Stimulated activated CD4-positive, alpha-beta T cell treated with anti-CD3 and anti-CD28 coated beads, Interleukin-15, amount 100 ng/mL, for 48 hours (primary cell): ENCODE results near the gene CACNG3.
"Not testable (repeated sequence)": the region's sequence is repeated elsewhere in the genome, so short reads cannot be mapped to it uniquely, and the experiment has no call there.

Experiments
- DNase-seq, 2 donors: peaks; one replicate each; pipeline ENCODE4 v3.0.0-alpha.2; 2020; ENCODE audit warnings: low read depth in 2 of 2

CACNG3 gene

DNA sequence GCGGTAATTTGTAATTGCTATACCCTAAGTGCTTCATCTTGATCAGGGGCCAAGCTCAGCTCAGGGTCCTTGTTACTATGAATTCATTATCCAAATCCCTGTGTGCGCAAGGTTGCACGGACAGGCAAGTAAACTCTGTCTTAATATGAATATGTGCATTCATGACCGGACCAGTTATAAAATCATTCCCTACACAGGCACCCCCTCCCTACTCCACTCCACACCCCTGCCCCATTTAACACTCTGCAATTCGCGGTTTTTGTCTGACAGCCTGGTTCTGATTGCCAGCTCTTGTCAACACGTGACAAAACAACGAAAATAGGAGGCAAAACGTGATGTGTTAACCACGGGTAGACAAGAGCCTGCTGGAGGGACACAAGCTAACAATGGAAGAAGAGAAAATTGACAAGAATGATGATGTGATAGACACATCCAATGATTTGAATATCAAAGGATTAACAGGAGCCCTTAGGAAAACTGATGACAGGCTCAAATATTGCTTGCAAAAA is 76.5 kb downstream of the CACNG3 start:
- no peak for DNase-seq

DNA sequence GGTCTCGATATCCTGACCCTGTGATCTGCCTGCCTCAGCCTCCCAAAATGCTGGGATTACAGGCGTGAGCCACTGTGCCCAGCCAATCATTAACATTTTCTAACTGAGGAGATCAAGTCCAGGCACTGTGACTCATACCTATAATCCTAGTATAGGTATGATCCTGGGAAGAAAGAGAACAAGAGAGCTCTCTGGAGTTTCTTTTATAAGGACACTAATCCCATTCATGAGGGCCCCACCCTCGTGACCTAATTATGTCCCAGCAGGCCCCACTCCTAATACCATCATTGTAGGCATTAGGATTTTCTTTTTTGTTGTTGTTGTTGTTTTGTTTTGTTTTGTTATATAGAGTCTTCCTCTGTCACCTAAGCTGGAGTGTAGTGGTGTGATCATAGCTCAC is 80.4 kb downstream of the CACNG3 start:
- DNase-seq, result no peak

DNA sequence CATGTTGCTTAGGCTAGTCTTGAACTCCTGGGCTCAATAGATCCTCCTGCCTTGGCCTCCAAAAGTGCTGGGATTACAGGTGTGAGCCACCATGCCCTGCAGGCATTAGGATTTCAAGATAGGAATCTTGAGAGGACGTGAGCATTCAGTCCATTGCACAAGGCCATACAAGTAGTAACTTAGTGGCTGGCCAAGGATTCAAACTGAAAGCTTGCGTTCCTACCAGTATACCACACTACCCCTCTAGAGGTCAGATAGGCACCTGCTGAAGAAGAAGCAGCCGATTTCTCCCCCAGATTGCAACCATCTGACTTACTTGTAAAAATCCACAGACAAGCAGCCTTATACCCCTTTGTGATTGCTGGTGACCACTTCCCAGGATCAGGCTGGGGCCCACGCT is 80.9 kb downstream of the CACNG3 start:
- DNase-seq, result no peak

DNA sequence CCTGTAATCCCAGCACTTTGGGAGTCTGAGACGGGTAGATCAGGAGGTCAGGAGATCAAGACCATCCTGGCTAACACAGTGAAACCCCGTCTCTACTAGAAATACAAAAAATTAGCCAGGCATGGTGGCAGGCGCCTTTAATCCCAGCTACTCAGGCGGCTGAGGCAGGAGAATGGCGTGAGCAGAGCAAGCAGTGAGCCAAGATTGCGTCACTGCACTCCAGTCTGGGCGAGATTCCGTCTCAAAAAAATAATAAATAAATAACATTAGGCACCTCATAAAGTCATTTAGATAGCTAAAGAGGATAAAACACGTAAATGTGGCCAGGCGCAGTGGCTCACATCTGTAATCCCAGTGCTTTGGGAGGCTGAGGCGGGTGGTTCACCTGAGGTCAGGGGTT is 87.7 kb downstream of the CACNG3 start:
- not testable (repeated sequence) for DNase-seq

DNA sequence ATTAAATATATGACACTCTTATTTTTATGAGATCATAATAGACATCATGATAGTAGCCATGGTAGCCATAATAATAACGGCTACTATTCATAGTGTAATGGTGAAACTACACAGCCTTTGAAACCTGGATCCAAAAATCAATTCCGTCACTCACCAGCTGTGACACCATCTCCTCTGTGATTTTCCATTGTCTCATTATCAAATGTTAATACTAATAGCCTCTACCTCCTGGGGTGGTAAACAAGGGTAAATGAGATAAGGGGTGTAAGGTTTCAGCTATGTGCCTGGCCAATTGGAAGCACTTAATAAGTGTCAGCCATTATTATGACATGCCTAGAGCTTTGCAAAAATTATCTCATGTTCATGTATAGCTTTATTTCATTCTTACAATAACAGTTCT is 88.6 kb downstream of the CACNG3 start:
- DNase-seq, result no peak

DNA sequence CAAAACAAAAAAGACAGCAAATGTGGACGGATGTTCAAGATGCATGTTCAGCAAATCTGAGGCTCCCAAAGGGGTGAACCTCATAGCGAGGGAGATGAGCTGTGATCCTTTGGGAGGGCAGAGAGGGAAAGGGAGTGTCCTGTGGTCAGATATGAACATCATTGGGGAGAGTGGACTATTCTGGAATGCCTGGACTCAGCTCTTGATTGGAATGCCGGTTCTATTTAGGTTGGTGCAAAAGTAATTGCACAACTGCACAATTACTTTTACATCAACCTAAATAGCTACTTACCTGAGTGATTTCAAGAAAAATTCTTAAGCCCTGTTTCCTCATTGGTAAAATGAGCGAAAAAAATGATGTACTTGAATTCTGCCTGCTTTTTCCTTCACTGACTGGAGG is 89.6 kb downstream of the CACNG3 start:
- DNase-seq, result no peak

DNA sequence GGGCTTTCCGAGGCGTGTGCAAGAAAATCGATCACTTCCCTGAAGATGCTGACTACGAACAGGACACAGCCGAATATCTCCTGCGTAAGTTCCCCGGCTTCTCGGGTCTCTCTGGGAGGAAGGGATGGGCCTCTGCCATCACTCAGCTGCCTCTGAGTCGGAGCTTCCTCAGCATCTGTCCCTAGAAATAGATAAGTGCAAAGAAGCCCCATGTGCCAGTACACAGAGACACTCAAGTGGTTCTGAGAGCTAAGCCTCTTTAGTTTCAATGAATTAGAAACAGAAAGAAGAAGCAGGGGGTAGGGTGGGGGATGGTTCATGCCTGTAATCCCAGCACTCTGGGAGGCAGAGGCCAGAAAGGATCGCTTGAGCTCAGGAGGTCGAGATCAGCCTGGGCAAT is 90.6 kb downstream of the CACNG3 start:
- DNase-seq, result no peak

DNA sequence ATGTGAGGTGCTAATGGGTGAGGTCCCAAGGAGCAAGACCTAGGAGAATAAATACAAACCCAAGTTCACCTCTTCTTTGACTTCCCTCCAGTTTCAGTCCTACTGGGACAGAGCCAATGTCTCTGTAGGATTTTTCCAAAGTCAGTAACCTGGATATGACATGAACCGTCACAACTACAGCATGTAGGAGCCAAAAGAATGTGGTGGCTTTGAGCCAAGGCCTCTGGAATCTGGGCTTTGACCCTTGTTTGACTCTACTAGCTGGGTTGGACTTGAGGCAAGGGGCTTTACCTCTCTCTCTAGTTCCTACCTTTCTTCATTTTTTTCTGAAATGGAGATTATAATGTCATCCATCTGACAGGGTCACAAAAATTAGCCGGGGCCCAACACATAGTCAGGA is 91.4 kb downstream of the CACNG3 start:
- DNase-seq, result no peak

DNA sequence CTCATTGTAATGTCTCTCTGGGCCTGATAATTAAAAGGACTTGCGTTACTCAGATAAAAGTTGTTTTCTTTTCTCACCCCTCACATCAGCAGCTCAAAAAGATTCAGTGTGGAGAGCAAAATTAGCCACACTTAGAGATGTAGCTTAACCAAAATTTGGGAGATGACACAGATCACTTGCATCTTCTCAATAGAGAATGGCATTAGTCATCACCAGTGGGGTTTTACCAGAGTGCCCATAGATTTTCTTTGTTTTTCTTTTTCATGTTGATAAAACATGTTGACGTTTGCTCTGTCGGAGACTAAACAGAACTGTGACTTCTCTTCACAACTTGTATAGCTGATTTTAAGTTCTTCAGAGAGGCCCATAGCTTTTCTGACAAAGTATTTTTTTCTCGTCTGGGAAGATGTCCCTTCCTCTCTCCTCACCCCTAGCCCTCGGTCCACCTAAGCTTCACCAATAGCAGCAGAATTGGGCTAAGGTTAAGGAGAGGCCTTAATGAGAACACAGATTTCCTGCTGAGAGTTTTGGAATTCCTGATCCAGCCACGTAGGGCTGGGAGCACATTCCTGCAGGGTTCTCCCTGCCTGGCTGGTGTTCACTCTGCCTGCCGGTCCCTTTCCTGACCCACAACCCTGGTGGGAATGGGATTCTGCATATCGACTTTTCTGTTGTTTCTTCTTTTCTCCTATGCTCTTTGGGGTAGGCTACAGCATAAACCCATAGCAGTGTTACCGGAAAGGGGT is 92.6 kb downstream of the CACNG3 start:
- DNase-seq, result no peak

DNA sequence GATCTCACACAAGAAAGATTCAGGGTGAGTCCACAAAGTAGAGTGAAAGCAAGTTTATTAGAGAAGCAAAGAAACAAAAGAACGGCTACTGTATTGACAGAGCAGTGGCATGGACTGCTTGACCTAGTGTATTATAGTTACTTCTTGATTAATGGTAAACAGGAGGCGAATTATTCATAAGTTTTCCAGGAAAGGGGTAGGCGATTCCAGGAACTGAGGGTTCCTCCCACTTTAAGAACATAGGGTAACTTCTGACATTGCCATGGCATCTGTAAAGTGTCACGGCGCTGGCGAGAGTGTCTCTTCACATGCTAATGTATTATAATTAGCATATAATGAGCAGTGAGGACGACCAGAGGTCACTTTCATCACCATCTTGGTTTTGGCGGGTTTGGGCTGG is 93.2 kb downstream of the CACNG3 start:
- no peak for DNase-seq

DNA sequence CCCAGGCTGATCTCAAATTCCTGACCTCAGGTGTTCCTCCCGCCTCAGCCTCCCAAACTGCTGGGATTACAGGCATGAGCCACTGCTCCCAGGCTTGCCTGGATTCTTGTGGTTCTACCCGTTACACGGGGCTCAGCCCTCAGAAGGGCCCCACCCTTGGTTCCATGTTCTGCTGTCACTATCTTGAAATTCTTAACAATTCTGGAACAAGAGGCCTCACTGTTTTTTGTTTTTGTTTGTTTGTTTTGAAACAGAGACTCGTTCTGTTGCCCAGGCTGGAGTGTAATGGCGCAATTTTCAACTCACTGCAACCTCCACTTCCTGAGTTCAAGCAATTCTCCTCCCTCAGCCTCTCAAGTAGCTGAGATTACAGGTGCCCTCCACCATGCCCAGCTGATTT is 96.6 kb downstream of the CACNG3 start:
- DNase-seq, result no peak

DNA sequence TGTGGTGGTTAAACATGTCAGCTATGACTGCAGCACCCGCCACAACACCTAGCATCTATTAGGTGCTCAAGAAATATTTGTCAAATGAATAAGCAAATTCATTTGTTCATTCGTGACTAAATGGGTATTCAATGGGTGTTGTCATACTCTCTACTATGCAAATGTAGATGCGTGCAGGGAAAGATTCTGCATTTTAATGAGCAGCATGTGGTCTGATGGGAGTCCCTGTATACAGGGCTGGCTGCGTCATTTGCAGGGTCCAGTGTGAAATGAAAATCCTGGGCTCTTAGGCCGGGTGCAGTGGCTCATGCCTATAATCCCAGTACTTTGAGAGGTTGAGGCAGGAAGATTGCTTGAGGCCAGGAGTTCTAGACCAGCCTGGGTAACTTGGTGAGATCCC is 97.5 kb downstream of the CACNG3 start:
- no peak for DNase-seq

DNA sequence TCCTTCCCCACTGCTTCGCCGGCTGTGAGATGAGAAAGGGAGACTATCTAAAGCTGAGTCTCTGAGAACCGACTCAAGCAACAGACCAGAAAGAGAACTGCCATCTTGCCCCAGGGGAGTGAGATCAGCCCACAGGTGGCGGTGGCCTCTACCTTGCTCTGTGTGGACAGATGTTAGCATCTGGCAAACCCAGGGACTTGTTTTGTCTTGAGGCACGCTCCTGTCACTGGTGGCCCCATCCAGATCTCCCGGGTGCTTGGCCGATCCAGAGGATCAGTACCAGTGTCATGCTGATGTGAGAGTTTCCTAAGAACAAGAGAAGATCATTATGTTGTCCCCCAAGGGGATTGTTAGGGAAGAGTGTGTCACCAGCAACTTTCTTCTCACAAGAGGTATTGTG is 101.4 kb downstream of the CACNG3 start:
- no peak for DNase-seq

DNA sequence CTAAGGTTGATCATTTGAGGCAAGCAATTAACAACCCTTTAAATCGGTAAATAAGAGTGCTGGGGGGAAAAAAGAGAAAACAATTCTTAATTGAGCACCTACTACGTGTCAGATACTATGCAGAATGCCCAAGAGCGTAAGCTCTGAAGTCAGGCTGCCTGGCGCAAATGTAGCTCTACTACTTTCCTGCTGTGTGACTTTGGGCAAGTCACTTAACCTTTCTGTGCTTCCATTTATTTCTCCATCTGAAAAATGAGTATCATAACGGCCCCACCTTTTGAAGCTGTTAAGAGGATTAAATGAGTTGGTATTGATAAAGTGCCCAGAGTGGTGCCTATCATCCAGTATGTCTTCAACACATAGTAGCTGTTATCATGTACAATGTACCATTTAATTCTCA is 102.0 kb downstream of the CACNG3 start:
- no peak for DNase-seq

DNA sequence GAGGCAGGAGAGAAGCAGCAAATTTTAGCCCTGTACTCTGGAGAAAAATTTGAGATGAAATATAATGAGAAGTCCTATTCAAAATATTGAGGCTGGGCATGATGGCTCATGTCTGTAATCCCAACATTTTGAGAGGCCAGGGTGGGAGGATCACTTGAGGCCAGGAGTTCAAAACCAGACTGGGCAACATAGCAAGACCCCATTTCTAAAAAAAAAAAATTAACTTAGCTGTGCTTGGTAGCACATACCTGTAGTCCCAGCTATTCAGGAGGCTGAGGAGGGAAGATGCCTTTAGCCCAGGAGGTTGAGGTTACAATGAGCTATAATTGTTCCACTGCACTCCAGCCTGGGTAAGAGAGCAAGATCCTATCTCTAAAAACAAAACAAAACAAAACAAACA is 103.4 kb downstream of the CACNG3 start:
- DNase-seq, result no peak

DNA sequence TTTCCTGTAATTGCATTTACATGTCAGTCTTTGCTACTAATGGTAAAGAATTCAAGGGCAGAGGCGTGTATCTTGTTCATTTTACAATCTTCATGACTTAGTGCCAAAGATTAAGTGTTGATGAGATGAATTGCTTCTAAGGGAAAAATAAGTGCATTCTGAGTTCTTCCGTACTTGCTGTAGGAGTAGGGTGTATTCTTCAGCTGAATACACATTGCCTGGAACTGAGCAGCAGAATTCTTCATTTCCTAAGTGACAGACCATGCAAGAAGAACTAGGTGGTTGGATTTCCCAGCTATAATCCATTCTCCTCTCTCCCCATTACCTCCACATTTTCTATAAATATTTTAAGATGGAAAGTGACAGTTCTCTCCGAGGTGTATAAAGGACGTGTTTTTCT is 104.8 kb downstream of the CACNG3 start:
- no peak for DNase-seq

DNA sequence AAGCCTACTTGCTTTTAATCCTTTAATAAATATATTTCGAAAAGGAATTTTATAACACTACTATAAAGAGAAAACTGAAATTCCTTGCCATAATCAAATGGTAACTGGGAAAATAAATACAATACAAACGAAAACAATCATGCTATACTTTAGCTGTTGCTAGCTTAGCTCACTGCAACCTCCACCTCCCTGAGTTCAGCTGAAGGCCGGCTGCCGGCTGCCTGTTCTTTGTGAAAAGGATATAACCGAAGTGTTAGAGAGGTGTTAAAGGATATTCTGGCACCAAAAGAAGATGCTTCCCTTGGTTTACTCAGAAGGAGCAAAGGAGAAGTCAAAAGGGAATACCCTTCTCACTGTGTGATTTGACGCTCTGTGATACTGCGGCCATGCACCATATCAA is 108.5 kb downstream of the CACNG3 start:
- no peak for DNase-seq

DNA sequence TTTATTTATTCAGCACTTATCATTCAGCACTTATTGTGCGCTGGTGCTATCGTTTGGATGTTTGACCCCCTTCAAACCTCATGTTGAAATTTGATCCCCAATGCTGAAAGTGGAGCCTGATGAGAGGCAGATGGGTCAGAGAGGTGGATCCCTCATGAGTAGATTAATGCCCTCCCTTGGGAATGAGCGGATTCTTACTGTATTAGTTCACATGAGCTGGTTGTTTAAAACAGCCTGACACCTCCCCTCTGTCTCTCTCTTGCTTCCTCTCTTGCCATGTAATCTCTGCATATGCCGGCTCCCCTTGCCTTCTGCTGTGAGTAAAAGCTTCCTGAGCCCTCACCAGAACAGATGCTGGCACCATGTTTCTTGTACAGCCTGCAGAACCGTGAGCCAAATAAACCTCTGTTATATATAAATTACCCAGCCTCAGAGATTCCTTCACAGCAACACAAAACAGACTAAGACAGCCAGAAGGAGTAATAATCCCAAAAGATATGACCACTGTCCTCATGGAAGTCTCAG is 111.1 kb downstream of the CACNG3 start:
- no peak for DNase-seq

DNA sequence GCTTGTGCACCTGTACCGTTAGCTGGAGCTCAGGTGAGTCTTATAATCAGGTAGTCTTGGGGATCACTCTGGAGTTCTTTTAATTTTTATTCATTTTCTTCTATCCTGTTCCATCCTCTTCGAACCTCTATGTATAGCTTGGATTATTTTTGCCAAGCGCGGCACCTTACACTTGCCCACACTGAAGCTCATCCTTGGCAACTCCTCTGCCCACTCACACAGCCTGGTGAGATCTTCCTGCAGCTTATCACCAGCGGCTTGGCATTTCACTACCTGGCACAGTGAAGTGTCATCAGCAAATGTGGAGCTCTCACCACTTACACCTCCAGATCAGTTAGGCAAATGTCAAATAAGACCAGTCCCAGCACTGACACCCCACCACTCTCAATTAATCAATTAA is 116.7 kb downstream of the CACNG3 start:
- DNase-seq, result no peak

DNA sequence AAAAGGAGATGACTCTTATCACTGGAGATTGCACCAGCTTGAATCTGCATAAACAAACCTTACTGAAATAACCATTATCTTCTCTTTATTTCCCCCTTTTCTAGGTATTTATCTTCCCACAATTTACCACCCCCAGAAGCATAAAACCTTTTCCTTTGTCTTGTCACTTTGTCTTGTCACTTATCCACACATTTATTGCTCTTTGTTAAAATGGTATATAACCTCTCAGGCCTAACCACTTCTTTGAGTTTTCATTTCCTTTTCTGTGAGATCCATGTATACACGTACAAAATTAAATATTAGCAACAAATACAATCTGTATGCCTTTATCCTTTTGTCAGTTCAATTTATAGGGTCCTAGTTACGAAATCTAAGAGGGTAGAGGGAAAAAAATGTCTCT is 122.9 kb downstream of the CACNG3 start:
- DNase-seq, result no peak

DNA sequence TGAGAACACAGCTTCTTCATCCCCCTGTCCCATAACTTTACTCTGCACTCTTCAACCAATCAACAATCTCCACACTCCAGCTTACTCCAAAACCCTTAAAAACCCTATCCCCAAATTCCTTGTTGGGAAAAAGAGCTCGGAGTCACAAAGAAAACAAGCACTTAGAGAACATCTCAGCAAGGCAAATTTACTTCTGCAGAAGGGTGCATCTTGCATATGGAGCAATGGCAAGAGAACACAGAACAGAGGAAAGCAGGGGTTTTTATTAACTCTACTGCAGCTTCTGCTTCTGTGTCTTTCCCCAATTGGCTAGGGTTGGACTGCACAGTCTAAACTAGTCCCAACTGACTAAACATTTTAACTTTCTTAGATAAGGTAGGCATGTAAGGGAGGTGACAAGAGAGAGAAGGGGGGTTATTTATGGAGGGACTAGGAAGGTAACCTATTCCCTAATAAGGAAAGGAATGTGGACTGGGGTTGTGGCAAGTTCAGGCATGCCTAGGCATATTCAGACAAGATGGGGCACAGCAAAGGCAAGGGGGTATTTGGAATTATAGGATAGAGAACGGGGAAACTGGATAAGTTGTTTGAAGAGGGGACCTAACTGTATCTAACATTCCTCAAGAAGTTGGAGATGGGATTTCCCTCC is 125.5 kb downstream of the CACNG3 start:
- no peak for DNase-seq

DNA sequence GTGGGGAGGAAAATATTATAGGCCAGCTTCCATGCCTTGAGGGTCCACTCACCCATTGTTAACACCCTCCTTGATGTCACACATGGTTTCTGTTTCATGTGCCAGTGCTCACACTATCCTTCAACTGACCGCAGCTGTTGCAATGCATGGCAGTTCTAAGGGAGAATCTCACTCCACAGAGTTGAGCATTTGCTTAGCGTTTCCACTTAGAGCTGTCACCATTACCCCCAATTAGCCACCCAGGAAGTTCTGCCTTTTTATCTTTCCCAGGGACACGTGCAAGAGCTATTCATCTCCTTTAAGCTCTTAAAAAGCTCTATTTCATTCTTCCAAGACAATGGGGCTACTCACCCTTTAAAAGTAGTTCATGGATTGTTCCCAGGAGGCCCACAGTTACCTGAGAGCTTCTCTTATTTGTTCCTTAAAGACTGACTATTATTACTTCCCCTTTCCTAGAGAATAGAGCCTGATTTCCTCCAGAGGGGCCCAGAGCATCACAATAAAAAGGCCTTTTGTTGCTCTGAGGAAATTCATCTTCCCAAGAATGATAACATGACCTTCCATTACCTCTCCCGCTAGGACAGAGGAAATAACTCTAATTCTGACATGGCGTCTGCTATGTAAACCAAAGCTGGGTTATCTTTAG is 126.8 kb downstream of the CACNG3 start:
- no peak for DNase-seq

DNA sequence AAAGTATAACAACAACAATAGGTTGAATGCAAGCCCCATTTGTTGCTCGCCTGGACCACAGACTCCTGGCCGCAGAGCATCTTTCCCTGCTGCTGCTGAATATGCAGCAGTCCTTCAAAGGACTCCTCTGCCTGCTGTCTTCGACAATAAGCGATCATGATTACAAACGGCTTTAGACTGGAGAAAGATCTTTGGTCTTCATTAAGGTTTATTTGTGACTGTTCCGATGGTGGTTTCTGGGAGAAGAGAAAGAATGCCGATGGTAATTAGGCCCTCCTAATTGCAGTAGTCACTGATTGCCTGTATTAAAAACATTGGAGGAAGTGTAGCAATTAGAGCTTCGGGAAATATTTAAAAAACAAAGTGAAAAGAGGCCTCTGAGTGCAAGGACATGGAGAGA is 138.2 kb downstream of the CACNG3 start:
- no peak for DNase-seq
